A673 (cell line): ENCODE measurements around the gene SHISA5.

Source experiments
- EZH2 ChIP-seq: fragments of 200-600 bp; sonication (generic); IDR thresholded peaks from 2 replicates; pipeline ENCODE4 v1.6.1; 2017; ENCODE audit warnings: borderline replicate concordance, low read depth, mild to moderate bottlenecking, mixed read lengths, antibody characterized with exemption, low read length; ENCODE audit not compliant: poor library complexity, severe bottlenecking
- TF ChIP-seq, protein P1 (sequence below): fragments of 300-800, 200-600 bp; sonication (generic); conservative IDR thresholded peaks from 2 replicates; pipeline ENCODE4 v1.5.1; 2017; ENCODE audit warnings: low read depth, mild to moderate bottlenecking, antibody characterized with exemption, low read length, moderate library complexity, mixed read lengths

- TF ChIP-seq, protein P1, sequence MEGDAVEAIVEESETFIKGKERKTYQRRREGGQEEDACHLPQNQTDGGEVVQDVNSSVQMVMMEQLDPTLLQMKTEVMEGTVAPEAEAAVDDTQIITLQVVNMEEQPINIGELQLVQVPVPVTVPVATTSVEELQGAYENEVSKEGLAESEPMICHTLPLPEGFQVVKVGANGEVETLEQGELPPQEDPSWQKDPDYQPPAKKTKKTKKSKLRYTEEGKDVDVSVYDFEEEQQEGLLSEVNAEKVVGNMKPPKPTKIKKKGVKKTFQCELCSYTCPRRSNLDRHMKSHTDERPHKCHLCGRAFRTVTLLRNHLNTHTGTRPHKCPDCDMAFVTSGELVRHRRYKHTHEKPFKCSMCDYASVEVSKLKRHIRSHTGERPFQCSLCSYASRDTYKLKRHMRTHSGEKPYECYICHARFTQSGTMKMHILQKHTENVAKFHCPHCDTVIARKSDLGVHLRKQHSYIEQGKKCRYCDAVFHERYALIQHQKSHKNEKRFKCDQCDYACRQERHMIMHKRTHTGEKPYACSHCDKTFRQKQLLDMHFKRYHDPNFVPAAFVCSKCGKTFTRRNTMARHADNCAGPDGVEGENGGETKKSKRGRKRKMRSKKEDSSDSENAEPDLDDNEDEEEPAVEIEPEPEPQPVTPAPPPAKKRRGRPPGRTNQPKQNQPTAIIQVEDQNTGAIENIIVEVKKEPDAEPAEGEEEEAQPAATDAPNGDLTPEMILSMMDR, result no peak
- TF ChIP-seq EZH2, result no peak
These were observed 36.3 kb downstream of the SHISA5 start for GRCh38 chr3:48467473-48468267.
